Type B pancreatic cell (in vitro differentiated cells): ENCODE measurements around the gene TRPC3. TPM values are rescaled to one million over a fixed set of nuclear protein-coding genes. Genes with fewer than 3 reads are reported as not detected.
A peak's percentile ranks its signal among the peaks of the same experiment; 100 is the strongest.
"Not testable (repeated sequence)": the region's sequence is repeated elsewhere in the genome, so short reads cannot be mapped to it uniquely, and the experiment has no call there.

Experiments
- DNase-seq: peaks from one replicate; pipeline ENCODE4 v3.0.0; 2021; ENCODE audit warnings: mixed read lengths; ENCODE audit not compliant: unreplicated experiment; ENCODE audit errors: extremely low spot score
- H3K27ac Mint-ChIP-seq: 2 replicates; pipeline ENCODE4 v1.8.0; 2021; ENCODE audit warnings: mild to moderate bottlenecking, mixed read lengths
- H3K27me3 Mint-ChIP-seq: 2 replicates; pipeline ENCODE4 v1.8.0; 2021; ENCODE audit warnings: mixed read lengths
- H3K36me3 Mint-ChIP-seq: 2 replicates; pipeline ENCODE4 v1.8.0; 2021; ENCODE audit warnings: mixed read lengths
- H3K4me1 Mint-ChIP-seq: one replicate; pipeline ENCODE4 v1.8.0; 2021; ENCODE audit warnings: mixed read lengths; ENCODE audit not compliant: unreplicated experiment
- H3K4me3 Mint-ChIP-seq: 2 replicates; pipeline ENCODE4 v1.8.0; 2021; ENCODE audit warnings: mild to moderate bottlenecking, mixed read lengths
- H3K9me3 Mint-ChIP-seq: 2 replicates; pipeline ENCODE4 v1.8.0; 2021; ENCODE audit warnings: mixed read lengths
- total RNA-seq: library from RNA; stranded (reverse); gene quantifications from 2 replicates; pipeline ENCODE4 v1.2.1, GENCODE V29; 2021; ENCODE audit warnings: low replicate concordance
- TF ChIP-seq, protein P1 (sequence below): fragments of 200-600 bp; sonication (generic); conservative IDR thresholded peaks from 2 replicates; pipeline ENCODE4 v1.5.0; 2021; ENCODE audit warnings: antibody characterized with exemption, mild to moderate bottlenecking

TRPC3 gene
- total RNA-seq, 1 donor from 2014 or later, result 1.0 TPM

DNA sequence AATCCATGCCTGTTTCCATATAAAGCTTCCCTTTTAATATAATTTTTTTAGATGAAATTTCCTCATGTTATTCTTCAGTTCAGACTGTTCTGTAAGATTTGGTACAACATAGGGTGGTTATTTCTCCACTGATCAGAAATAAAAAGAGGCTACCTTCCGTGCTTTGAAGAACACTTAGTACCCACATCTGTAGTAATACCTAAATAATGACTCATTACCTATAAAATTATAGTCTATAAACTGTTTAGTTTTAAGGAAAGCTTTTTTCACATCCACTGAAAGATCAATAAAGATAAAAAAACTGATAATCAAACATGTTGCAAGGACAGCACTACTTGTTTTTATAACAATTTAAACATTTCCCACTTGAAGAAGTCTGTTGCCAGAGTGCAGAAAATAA is 23.9 kb downstream of the TRPC3 start:
- H3K27ac Mint-ChIP-seq, result no peak overlapping the region
- no peaks in the 10 kb centered on the region for H3K9me3 Mint-ChIP-seq
- H3K36me3 Mint-ChIP-seq, result no peaks in the 10 kb centered on the region
- no peak overlapping the region for H3K4me3 Mint-ChIP-seq
- H3K4me1 Mint-ChIP-seq, result no peaks in the 10 kb centered on the region
- no peaks in the 10 kb centered on the region for H3K27me3 Mint-ChIP-seq
- no peak for DNase-seq
- TF ChIP-seq, protein P1, sequence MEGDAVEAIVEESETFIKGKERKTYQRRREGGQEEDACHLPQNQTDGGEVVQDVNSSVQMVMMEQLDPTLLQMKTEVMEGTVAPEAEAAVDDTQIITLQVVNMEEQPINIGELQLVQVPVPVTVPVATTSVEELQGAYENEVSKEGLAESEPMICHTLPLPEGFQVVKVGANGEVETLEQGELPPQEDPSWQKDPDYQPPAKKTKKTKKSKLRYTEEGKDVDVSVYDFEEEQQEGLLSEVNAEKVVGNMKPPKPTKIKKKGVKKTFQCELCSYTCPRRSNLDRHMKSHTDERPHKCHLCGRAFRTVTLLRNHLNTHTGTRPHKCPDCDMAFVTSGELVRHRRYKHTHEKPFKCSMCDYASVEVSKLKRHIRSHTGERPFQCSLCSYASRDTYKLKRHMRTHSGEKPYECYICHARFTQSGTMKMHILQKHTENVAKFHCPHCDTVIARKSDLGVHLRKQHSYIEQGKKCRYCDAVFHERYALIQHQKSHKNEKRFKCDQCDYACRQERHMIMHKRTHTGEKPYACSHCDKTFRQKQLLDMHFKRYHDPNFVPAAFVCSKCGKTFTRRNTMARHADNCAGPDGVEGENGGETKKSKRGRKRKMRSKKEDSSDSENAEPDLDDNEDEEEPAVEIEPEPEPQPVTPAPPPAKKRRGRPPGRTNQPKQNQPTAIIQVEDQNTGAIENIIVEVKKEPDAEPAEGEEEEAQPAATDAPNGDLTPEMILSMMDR, result no peak

DNA sequence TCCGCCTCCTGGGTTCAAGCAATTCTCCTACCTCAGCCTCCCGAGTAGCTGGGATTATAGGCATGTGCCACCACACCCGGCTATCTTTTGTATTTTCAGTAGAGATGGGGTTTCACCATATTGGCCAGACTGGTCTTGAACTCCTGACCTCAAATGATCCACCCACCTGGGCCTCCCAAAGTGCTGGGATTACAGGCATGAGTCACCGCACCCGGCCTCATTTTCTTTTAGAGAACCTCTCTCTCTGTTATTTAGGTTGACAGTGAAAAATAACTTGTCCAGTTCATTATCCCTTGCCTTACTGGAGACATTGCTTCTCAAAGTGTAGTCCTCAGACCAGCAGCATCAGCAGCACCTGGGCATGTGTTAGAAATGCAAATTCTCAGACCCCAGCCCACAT is 25.4 kb downstream of the TRPC3 start:
- not testable (repeated sequence) for DNase-seq, H3K4me3 Mint-ChIP-seq, H3K4me1 Mint-ChIP-seq, H3K27me3 Mint-ChIP-seq, H3K36me3 Mint-ChIP-seq, H3K9me3 Mint-ChIP-seq, H3K27ac Mint-ChIP-seq

DNA sequence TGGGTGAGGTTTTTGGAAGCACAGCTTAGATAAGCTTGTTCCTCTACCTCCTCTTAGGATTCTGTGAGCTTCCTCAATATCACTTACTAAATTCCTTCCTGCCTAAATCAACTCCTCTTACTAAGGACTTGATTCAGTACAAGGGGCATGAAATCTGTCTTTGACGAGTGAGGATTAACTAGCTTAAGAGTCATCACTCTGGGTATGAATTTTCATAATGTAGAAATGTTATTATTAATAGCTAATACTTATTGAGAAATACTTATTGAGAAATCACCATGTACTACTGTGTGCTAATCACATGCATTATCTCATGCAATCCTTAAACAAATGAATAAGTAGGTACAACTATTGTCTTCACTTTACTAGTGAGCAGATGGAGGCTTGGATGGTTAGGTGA is 28.6 kb downstream of the TRPC3 start:
- Mint-ChIP-seq H3K4me3 (no peak overlapping the region), H3K36me3 (no peaks in the 10 kb centered on the region), H3K9me3 (no peaks in the 10 kb centered on the region), H3K27ac (no peak overlapping the region), H3K4me1 (no peaks in the 10 kb centered on the region), H3K27me3 (no peaks in the 10 kb centered on the region)
- TF ChIP-seq, protein P1, result no peak
- no peak for DNase-seq

DNA sequence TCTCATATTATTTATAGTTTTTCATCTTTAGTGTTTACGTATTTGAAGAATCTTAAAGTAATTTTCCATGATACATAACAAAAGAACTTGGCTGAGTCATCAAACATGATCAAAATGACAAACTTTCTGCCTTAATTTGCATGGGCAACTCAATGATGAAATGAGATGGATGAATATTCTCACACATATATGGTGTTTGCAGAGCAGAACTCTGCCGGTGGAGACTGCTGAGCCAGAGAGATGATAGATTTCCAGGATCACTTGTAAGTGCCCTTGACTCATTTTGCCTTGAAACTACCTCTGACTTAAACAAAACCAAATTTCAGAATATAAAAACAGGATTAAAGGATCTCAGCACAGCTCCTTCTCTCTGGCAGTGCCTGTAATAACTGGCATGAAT is 38.2 kb downstream of the TRPC3 start:
- Mint-ChIP-seq H3K27me3 (no peaks in the 10 kb centered on the region), H3K27ac (no peak overlapping the region), H3K4me1 (no peaks in the 10 kb centered on the region), H3K36me3 (no peaks in the 10 kb centered on the region), H3K4me3 (no peak overlapping the region), H3K9me3 (no peaks in the 10 kb centered on the region)
- TF ChIP-seq, protein P1, result no peak
- no peak for DNase-seq

DNA sequence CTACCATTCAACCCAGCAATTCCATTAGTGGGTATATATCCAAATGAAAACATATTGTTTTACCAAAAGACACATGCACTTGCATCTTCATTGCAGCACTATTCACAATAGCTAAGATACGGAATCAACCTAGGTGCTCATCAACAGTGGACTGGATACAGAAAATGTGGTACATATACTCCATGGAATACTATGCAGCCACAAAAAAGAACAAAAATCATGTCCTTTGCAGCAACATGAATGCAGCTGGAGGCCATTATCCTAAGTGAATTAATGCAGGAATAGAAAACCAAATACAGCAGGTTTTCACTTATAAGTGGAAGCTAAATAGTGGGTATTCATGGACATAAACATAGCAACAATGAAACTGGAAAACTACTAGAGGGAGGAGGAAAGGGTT is 43.5 kb downstream of the TRPC3 start:
- no peak overlapping the region for H3K4me3 Mint-ChIP-seq
- no peaks in the 10 kb centered on the region for H3K9me3 Mint-ChIP-seq
- no peak overlapping the region for H3K27ac Mint-ChIP-seq
- TF ChIP-seq, protein P1, result no peak
- H3K36me3 Mint-ChIP-seq, result no peaks in the 10 kb centered on the region
- H3K4me1 Mint-ChIP-seq, result no peaks in the 10 kb centered on the region
- DNase-seq, result no peak
- H3K27me3 Mint-ChIP-seq, result peaks cover 4% of the 10 kb centered on the region

DNA sequence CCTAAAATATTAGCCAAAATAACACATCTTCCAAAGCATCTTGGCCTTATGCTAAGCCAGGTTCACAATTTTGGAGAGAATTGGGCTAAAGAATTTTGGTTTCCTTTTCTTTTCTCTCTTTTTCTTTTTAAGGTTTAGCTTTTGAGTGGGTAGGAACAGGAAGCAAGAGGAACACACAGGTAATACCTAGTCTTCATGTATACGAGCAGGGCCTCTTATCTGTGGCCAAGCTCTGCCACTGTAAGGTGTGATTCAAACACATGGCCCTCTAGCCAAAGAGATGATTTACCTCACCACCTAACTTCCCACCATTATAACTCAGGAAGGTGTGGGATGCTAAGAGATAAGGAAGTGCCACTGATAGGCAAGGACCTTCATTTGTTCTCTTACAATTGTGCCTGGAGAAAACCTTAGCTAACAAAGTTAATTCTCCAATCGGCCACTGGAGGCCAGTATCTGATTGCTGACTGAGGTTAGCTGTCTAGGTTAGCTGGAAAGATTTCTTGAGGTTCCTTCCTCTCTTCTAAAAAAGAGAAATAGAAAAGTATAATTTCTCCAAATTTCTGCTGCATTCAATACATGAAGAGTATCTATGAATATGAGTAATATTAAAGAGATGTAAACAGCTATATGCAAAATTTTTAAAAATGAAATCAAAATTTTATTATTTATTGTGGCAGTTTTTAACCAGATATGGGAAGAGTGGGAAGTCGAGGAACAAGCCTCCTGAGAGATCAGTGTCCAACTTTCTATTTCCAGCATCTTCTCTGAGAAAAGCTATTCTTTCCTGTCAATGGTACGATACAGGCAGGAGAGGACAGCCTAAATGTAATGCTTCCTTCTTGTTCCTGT is 51.5 kb downstream of the TRPC3 start:
- Mint-ChIP-seq H3K36me3 (no peaks in the 10 kb centered on the region), H3K4me3 (no peak overlapping the region), H3K27ac (no peak overlapping the region), H3K9me3 (no peaks in the 10 kb centered on the region), H3K27me3 (peaks cover 17% of the 10 kb centered on the region), H3K4me1 (no peaks in the 10 kb centered on the region)
- TF ChIP-seq, protein P1, result peak; percentile 91
- DNase-seq, result no peak
